Measurements from ENCODE around the gene IQCE.

DNA sequence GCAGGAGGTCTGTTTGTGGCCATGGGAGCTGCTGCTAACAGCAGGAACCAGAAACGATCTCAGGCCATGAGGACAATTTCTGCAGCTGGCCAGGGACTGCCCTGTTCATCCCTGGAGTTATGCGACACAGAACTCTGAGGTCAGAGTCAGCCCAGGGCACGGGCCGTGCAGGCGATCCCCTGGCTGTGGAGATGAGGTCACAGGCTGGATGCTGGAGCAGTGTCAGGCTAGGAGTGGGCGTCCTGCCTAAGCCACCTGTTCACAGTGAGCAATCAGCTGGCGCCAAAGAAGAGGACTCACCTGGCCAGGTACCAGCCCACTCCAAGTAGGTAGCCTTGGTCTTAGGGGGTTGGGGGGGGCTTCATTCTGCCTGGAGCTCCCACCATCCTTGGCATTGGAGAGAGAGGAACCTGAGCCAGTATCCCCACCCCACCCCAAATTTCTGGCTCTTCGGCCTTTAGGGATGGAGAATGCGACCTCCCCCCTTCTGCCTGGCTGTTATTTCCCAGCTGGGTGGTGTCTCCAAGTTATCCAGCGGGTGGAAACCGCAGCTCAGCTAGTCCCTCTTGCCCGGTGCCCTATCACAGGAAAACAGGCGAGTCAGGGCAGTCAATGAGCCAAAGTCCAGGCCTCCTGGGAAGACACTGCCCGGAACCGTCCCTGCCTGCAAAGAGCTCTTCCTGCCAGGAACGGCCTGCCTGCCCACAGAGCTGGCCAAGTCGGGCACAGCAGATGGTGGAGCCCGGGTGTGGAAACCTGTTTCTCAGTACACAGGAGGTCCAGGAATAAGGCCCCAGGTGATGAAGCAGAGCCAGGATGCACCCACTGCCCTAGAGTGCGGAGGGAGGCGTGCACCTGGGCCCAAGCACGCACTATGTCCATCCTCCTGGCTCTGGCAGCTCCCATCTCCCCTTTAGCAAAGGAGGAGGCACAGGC lies 71.2 kb downstream of the IQCE start:
- TF ChIP-seq CTCF (IDR thresholded peaks at IDR 0.05): no peak
- no peak for TF ChIP-seq EP300 (IDR thresholded peaks at IDR 0.05; ENCODE audit: low read depth)
- peak; percentile 35 for TF ChIP-seq POLR2A (IDR thresholded peaks at IDR 0.05)
- TF ChIP-seq POLR2AphosphoS5 (IDR thresholded peaks at IDR 0.05): peak; percentile 48 to 78 (median 63)
